Mucosa of rectum (tissue), 2 donors: ENCODE results near the gene SNTA1.
"Not testable (repeated sequence)": the region's sequence is repeated elsewhere in the genome, so short reads cannot be mapped to it uniquely, and the experiment has no call there.

ENCODE experiments used
- H3K27ac ChIP-seq, 2 donors: one replicate each; pipeline ENCODE4 v1.7.0; 2013; ENCODE audit warnings: inconsistent platforms in 2 of 2, low read depth in 2 of 2, low read length in 2 of 2
- H3K27me3 ChIP-seq, 2 donors: one replicate each; pipeline ENCODE4 v1.7.0; 2013; ENCODE audit warnings: low read length in 2 of 2; ENCODE audit not compliant: control insufficient read depth in 2 of 2, insufficient read depth in 2 of 2
- H3K36me3 ChIP-seq, 2 donors: one replicate each; pipeline ENCODE4 v1.7.0; 2013; ENCODE audit warnings: low read length in 2 of 2; ENCODE audit not compliant: control insufficient read depth in 2 of 2, insufficient read depth in 2 of 2
- H3K4me1 ChIP-seq, 2 donors: one replicate each; pipeline ENCODE4 v1.7.0; 2013; ENCODE audit warnings: low read length in 2 of 2, mild to moderate bottlenecking in 1 of 2; ENCODE audit not compliant: control insufficient read depth in 2 of 2, insufficient read depth in 2 of 2
- H3K4me3 ChIP-seq, 2 donors: one replicate each; pipeline ENCODE4 v1.7.0; 2013; ENCODE audit warnings: low read length in 2 of 2
- H3K9ac ChIP-seq, 2 donors: one replicate each; pipeline ENCODE4 v1.7.0; 2013; ENCODE audit warnings: low read length in 2 of 2, low read depth in 1 of 2, mild to moderate bottlenecking in 1 of 2
- H3K9me3 ChIP-seq, 2 donors: one replicate each; pipeline ENCODE4 v1.7.0; 2013; ENCODE audit warnings: low read length in 2 of 2; ENCODE audit not compliant: control insufficient read depth in 2 of 2
- donor health status: healthy.
- donor health status: Normal muscosa, but diverticular disease.

The SNTA1 gene

DNA sequence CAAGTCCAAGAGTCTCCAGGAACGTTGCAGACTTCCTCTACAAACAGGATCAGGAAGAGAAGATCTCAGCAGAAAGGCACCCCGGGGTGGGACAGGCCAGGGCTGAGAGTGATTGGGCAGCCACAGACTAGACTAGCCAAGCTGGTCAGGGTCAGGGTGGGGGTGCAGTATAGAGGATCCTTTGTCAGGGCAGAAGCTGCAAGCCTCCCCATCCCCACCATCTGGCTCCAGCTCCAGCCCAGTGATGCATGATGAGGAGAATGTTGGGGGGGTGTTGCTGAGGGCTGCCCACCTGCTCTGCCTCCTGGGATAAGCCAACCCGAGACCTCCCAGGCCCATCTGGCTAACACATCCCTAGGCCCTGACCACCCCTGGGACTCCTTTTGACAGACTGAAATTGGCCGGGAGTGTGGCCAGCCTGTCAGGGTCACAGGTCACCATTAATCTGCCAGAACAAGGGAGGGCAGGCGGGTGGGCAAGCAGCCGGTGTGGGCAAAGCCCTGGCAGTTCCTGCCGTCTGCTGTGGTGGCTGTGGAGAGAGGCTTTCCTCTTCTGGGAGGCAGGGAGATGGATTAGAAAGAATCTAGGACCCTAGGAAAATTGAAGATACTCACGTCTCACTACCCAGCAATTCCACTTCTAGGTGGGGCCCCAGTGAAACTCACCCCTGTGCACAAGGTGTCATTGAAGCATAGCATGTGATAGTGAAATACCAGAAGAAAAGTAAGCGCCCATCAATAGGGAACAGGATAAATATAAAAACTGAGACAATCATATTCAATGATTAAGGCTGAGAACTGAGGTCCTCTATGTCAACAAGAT is 22.1 kb upstream of the SNTA1 start:
- H3K4me3 ChIP-seq: no peak overlapping the region
- no peaks in the 10 kb centered on the region for H3K36me3 ChIP-seq
- H3K4me1 ChIP-seq: no peaks in the 10 kb centered on the region
- no peak overlapping the region for H3K9ac ChIP-seq
- no peaks in the 10 kb centered on the region for H3K27me3 ChIP-seq
- no peak overlapping the region for H3K27ac ChIP-seq
- no peaks in the 10 kb centered on the region for H3K9me3 ChIP-seq

DNA sequence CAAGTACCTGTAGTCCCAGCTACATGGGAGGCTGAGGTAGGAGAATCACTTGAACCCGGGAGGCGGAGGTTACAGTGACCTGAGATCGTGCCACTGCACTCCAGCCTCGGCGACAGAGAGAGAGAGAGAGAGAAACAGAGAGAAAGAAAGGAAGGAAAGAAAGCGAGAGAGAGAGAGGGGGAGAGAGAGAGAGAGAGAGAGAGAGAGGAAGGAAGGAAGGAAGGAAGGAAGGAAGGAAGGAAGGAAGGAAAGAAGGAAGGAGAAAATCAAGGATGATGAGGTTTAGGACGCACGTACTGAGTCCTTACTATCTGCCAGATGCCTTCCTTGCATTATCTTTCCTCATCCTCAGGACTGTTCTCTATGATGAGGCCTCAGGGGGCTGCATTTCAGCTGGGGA is 21.2 kb upstream of the SNTA1 start:
- H3K9me3 ChIP-seq, H3K27me3 ChIP-seq, H3K9ac ChIP-seq, H3K4me3 ChIP-seq, H3K4me1 ChIP-seq, H3K27ac ChIP-seq, H3K36me3 ChIP-seq: not testable (repeated sequence)

DNA sequence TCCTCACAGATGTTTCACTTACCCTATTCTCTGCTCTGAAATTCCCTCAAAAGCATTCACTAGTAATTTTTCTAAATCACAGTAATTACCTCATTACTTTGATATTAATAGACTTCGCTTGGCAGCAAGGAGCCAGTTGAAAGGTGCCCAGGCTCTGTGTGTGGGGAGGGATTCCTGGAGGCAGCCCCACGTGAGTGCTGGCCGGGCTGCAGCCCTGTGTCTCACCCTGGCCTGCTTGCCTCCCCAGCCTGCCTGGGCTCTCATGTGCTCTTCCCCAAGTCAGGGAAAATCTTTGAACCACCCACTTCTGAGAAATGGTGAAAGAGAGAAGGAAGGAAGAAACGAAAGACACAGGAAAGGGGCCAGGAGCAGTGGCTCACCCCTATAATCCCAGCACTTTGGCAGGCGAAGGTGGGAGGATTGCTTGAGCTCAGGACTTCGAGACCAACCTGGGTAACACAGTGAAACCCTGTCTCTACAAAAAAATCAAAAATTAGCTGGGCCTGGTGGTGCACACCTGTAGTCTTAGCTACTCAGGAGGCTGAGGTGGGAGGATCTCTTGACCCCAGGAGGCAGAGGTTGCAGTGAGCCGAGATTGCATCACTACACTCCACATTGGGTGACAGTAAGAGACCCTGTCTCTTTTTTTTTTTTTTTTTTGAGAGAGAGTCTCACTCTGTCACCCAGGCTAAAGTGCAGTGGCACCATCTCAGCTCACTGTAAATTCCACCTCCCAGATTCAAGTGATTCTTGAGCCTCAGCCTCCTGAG is 20.0 kb upstream of the SNTA1 start:
- Histone ChIP-seq H3K36me3 (no peaks in the 10 kb centered on the region), H3K27ac (no peak overlapping the region), H3K4me1 (peaks cover 0 to 3% of the 10 kb centered on the region in 2 donors), H3K9ac (no peak overlapping the region), H3K9me3 (no peaks in the 10 kb centered on the region), H3K4me3 (no peak overlapping the region), H3K27me3 (no peaks in the 10 kb centered on the region)

DNA sequence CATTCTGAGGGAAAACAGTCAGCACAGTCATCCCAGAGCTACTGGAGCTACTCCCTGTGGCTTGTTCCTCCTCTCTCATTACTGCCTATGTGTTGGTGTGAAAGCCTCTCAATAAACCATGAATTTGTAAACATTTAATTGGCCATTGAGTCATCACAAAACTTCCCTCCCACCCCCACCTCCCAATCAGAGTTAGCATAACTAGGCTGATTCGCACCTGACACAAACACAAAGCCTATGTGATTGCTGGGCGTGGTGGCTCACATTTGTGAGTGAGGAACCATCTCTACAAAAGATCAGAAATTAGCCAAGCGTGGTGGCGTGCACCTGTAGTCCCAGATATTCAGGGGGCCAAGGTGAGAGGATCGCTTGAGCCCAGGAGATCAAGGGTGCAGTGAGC is 17.1 kb upstream of the SNTA1 start:
- Histone ChIP-seq H3K9ac (no peak overlapping the region), H3K27me3 (no peaks in the 10 kb centered on the region)

DNA sequence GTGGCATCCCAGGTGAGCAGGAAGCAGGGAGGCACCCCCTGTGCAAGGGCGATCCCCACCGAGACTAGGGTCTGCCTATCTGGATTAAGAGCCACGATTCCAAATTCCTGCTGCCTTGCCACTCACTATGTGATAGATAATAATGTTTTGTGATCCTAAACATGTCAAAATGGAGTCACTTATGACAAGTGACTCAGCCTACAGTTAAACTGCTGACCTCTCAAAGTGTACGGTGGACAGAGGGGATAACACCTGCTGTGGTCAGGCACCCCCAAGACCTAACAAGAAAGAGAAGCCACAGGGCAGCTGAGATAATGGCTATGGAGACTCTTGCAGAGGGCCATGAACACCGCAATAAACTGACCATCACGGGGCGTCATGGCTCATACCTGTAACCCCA is 16.0 kb upstream of the SNTA1 start:
- Histone ChIP-seq H3K27ac (no peak overlapping the region), H3K36me3 (no peaks in the 10 kb centered on the region), H3K27me3 (no peaks in the 10 kb centered on the region), H3K9ac (no peak overlapping the region), H3K4me1 (peaks cover 0 to 3% of the 10 kb centered on the region in 2 donors), H3K4me3 (no peak overlapping the region), H3K9me3 (no peaks in the 10 kb centered on the region)

More for the DNA sequence above, 17.1 kb upstream of the SNTA1 start:
- no peaks in the 10 kb centered on the region for H3K9me3 ChIP-seq
- no peak overlapping the region for H3K4me3 ChIP-seq
- H3K27ac ChIP-seq: no peak overlapping the region
- H3K4me1 ChIP-seq: peaks cover 0 to 3% of the 10 kb centered on the region in 2 donors
- H3K36me3 ChIP-seq: no peaks in the 10 kb centered on the region

DNA sequence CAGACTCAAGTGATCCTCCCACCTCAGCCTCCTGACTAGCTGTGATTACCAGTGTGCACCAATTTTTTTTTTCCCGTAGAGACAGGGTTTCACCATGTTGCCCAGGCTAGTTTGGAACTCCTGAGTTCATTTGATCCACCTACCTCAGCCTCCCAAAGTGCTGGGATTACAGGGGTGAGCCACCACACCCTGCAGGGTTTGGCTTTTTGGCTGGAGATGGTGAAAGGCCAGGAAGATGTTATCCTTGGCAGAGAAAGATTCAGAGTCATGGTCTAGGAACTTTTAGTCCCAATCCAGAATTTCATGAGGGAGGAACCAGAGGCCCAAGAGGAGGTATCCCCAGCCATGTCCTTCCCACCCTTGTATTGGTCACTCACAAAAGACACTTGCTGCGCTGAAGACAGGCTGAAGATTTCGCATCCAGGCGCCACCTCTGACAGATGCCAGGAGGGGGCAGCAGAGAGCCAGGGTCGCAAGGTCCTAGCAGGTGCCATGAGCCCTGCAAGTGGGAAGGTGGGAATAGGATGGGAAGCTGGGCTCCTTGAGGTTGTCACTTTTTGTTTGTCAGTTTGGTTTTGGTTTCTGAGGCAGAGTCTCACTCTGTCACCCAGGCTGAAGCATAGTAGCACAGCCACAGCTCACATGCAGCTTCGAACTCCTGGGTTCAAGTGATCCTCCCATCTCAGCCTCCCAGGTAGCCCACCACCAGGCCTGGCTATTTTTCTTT is 13.5 kb upstream of the SNTA1 start:
- not testable (repeated sequence) for H3K9me3 ChIP-seq, H3K4me1 ChIP-seq, H3K9ac ChIP-seq, H3K4me3 ChIP-seq, H3K27me3 ChIP-seq, H3K27ac ChIP-seq, H3K36me3 ChIP-seq

DNA sequence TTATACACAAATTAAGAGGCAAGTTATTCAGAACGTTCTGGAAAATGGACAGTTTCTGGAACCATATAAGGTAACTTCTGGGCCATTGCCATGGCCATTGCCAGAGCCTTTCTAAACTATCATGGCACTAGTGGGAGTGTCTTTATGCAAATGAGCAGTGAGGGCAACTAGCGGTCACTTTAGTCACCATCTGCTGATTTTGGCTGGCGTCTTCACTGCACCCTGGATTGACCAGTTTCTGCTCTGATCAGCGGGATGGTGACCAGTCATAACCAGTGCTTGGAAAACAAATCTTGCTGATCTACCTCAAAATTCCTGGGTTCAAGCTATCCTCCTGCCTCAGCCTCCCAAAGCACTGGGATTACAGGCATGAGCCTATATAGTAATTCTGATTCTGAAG is 7.3 kb upstream of the SNTA1 start:
- Histone ChIP-seq H3K36me3 (no peaks in the 10 kb centered on the region), H3K9ac (no peak overlapping the region), H3K9me3 (no peaks in the 10 kb centered on the region), H3K27ac (no peak overlapping the region), H3K27me3 (no peaks in the 10 kb centered on the region), H3K4me3 (no peak overlapping the region), H3K4me1 (no peaks in the 10 kb centered on the region)

DNA sequence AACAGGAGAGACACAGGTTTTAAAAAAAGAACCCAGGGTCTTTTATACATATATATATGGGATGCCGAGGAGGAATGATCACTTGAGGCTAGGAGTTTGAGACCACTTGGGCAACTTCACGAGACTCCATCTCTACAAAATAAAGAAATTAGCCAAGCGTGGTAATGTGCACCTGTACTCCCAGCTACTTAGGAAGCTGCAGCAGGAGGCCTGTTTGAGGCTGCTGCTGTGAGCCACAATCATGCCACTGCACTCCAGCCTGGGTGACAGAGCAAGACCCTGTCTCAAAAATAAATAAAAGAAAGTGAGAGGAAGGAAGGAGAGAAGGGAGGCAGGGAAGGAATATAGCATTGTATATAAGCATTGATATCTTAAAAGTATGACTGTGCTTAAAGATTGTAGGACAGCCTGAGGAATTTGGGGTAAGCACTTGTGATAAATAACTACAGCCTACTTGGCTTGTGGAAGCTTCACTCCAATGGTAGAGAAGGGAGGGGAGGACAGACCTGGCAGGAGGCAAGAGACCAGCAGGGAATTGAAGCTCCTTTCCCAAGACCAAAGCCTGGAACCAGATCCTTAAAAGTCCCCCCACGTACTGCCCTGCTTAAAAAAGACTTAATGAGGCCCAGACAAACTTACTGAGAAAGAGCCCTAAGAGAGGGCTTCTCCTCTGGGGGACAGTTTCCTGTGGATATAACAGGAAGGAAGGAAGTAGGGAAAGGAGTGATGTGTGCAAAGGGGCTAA is 2.5 kb upstream of the SNTA1 start:
- Histone ChIP-seq H3K9ac (no peak overlapping the region), H3K4me1 (peaks cover 8% of the 10 kb centered on the region in 2 donors), H3K36me3 (no peaks in the 10 kb centered on the region), H3K9me3 (no peaks in the 10 kb centered on the region), H3K27ac (no peak overlapping the region), H3K27me3 (no peaks in the 10 kb centered on the region), H3K4me3 (no peak overlapping the region)

DNA sequence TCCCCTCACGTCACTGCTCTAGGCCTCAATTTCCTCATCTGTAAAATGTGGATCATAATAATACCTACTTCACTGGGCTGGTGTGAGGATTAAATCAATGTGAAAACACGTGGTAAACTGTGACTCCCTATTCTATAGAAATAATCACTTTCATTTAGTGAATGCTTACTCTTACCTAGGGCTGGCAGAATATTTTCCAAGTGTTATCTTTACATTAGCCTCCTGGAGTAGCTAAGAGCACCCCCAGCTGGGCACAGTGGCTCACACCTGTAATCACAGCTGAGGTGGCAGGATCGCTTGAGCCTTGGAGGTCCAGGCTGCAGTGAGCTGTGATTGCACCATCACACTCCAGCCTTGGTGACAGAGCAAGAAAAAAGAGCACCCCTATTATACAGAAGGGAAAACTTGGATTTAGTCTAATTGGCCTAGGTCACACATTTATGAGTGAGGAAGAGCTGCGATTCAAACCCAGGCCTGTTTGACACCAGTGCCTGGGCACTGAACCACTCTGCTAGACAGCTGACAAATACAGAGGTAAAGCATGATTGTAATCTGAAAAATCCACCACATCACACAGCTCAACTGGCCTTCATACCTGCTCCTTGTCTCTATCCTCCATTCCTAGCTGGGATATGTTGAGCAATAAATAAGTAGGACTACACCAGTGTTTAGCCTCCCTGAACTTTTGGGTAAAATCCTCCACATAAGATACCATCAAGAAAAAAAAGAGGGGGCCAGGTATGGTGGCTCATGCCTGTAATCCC is 1.4 kb upstream of the SNTA1 start:
- no peak overlapping the region for H3K27ac ChIP-seq
- no peaks in the 10 kb centered on the region for H3K36me3 ChIP-seq
- no peaks in the 10 kb centered on the region for H3K27me3 ChIP-seq
- peak overlapping the region in 1 of 2 donors; percentile 3 for H3K9ac ChIP-seq
- no peaks in the 10 kb centered on the region for H3K9me3 ChIP-seq
- H3K4me3 ChIP-seq: peak overlapping the region; percentile 58 to 69
- peaks cover 8% of the 10 kb centered on the region in 2 donors for H3K4me1 ChIP-seq
